DND-41 (cell line): ENCODE results near the gene FLRT1.

Source experiments
- EZH2 ChIP-seq: IDR thresholded peaks from 3 replicates; pipeline ENCODE4 v1.6.1; 2012; ENCODE audit warnings: borderline replicate concordance, low read depth, mild to moderate bottlenecking, moderate library complexity, low read length, inconsistent platforms; ENCODE audit not compliant: severe bottlenecking
- TF ChIP-seq, protein P1 (sequence below): IDR thresholded peaks from 2 replicates; pipeline ENCODE4 v1.5.1; 2012; ENCODE audit warnings: borderline replicate concordance, low read length, moderate library complexity, mild to moderate bottlenecking; ENCODE audit not compliant: poor library complexity, severe bottlenecking; ENCODE audit errors: extremely low read depth

DNA sequence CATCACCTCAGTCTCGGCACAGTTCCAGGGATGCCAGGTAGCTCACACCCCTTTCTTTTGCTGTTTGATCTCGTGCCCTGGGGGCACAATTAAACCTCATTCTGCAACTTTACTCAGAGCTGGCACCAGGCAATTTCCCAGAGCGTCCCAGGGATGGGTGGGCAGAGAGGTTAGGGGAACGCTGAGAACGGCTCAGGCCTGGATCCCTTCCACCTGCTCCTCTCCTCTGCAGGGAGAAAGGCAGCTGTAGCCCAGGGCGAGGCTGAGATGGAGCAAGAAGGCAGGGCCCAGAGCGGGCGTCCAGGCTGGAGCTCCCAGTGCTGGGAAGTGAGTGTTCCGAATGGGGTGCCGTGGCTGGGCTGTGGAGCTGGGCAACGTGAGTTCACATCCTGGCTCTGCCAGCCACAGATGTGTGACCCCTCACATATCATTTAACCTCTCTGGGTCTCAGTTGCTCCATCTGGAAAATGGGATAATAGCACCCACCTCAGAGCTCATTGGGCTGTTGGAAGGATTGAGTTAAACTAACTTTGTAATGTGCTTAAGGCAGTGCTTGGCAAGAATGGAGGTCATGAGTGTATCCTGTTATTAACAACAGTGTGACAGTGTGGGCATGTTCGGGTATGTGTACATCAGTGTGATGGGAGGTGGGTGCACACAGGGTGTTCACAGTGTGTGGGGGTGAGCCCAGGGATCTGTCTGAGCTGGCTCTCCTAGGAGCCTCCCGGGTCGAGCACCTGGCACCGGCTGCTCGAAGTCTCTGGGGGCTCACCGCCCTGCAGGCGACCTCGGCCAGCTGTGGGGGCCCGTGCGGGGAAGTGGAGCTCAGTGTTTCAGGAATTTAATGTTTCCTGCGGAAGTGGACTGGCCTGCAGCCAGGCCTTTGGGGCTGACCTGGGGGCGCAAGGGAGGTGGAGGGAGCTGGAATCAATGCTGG, 34.0 kb upstream of the FLRT1 start:
- TF ChIP-seq, protein P1, sequence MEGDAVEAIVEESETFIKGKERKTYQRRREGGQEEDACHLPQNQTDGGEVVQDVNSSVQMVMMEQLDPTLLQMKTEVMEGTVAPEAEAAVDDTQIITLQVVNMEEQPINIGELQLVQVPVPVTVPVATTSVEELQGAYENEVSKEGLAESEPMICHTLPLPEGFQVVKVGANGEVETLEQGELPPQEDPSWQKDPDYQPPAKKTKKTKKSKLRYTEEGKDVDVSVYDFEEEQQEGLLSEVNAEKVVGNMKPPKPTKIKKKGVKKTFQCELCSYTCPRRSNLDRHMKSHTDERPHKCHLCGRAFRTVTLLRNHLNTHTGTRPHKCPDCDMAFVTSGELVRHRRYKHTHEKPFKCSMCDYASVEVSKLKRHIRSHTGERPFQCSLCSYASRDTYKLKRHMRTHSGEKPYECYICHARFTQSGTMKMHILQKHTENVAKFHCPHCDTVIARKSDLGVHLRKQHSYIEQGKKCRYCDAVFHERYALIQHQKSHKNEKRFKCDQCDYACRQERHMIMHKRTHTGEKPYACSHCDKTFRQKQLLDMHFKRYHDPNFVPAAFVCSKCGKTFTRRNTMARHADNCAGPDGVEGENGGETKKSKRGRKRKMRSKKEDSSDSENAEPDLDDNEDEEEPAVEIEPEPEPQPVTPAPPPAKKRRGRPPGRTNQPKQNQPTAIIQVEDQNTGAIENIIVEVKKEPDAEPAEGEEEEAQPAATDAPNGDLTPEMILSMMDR = no peak
- TF ChIP-seq EZH2 = no peak
